ENCODE measurements around the gene PALD1. TPM values are rescaled to one million over a fixed set of nuclear protein-coding genes. Genes with fewer than 3 reads are reported as not detected.

Gene PALD1
- polyA plus RNA-seq, 2 of the 4 experiments (the other 2 are of a cell fraction), result 3.6 to 5.5 TPM

DNA sequence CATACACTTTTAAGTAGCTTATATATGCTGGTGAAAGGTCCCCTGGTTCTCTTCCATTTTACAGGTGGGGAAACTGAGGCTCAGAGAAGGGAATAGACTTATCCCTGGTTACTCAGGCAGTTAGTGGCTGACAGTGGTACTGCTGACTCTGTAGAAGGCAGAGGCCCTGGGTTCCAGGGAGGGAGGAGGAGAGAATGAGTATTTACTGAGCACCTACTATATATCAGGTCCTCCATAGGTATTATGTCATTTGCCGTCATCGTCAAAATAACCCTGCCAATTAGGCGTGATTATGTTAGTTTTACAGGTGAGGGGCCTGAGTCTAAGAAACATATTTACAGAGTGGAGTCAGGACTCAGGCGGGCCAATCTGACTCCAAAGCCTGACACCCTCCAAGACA is 13.3 kb upstream of the PALD1 start:
- no peak for FAIRE-seq
- ATAC-seq, result no peak
- no peak for TF ChIP-seq PBX3 (IDR thresholded peaks at IDR 0.05)
- TF ChIP-seq ZSCAN20 (CRISPR knock-in tag; IDR thresholded peaks at IDR 0.05), result no peak
- no peak for TF ChIP-seq CBX2 (IDR thresholded peaks at IDR 0.05; ENCODE audit: borderline replicate concordance, low read depth)
- TF ChIP-seq NPAS2 (CRISPR knock-in tag; IDR thresholded peaks at IDR 0.05; ENCODE audit: borderline replicate concordance), result no peak
- TF ChIP-seq ZC3H11A (IDR thresholded peaks at IDR 0.05), result no peak
- no peak for TF ChIP-seq MAFK (IDR thresholded peaks at IDR 0.05; ENCODE audit: partially characterized antibody)
- no peak for TF ChIP-seq CHD4 (IDR thresholded peaks at IDR 0.05; ENCODE audit: borderline replicate concordance)
- no peak for TF ChIP-seq NFE2L2 (conservative IDR thresholded peaks at IDR 0.05; ENCODE audit: low read length)
- TF ChIP-seq E2F6 (IDR thresholded peaks at IDR 0.05; ENCODE audit: borderline replicate concordance, low read depth), result no peak
- TF ChIP-seq FOSL2 (IDR thresholded peaks at IDR 0.05), result no peak
- TF ChIP-seq FOSL2 (CRISPR knock-in tag; IDR thresholded peaks at IDR 0.05), result no peak
- no peaks in the 10 kb centered on the region for H3K9me3 ChIP-seq
- H3K27ac ChIP-seq, result no peak overlapping the region
- POLR2A ChIA-PET, result no interaction called here
- CTCF ChIA-PET, result interaction anchor here (2.5 to 19.9 kb wide), 3 partner anchors 16 to 84 kb away, joined by 13 to 376 read pairs (median 86); no protein-coding TSS in a partner anchor
- no peak overlapping the region for H3K4me3 ChIP-seq
- DNase-seq (ENCODE audit: low read depth in 1 of 2, low spot score in 1 of 2), result no peak
- H3K4me1 ChIP-seq, result peaks cover 5% of the 10 kb centered on the region
- H3K4me2 ChIP-seq, result no peak overlapping the region
- 87% methylated on average over 4 of the region's 4 CpGs for WGBS (ENCODE audit: missing lambda C conversion rate)

GRCh38 chr10:70465832-70466231 is 12.7 kb upstream of the PALD1 start:
- no peak for FAIRE-seq
- ATAC-seq, result no peak
- no peak for TF ChIP-seq POLR2A (IDR thresholded peaks at IDR 0.05; ENCODE audit: low read length)
- no peak for TF ChIP-seq NFE2L2 (conservative IDR thresholded peaks at IDR 0.05; ENCODE audit: low read length)
- no peak for TF ChIP-seq RARB (CRISPR knock-in tag; IDR thresholded peaks at IDR 0.05)
- TF ChIP-seq REST (IDR thresholded peaks at IDR 0.05), result no peak
- no peak for TF ChIP-seq ESRRA (IDR thresholded peaks at IDR 0.05; ENCODE audit: borderline replicate concordance, low read length)
- no peak for TF ChIP-seq SMC3 (IDR thresholded peaks at IDR 0.05)
- TF ChIP-seq RFX5 (IDR thresholded peaks at IDR 0.05), result no peak
- TF ChIP-seq RNF2 (IDR thresholded peaks at IDR 0.05; ENCODE audit: borderline replicate concordance, low read depth), result no peak
- TF ChIP-seq MAZ (IDR thresholded peaks at IDR 0.05; ENCODE audit: borderline replicate concordance, low read depth, low read length), result no peak
- TF ChIP-seq, protein P1, sequence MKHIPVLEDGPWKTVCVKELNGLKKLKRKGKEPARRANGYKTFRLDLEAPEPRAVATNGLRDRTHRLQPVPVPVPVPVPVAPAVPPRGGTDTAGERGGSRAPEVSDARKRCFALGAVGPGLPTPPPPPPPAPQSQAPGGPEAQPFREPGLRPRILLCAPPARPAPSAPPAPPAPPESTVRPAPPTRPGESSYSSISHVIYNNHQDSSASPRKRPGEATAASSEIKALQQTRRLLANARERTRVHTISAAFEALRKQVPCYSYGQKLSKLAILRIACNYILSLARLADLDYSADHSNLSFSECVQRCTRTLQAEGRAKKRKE (CRISPR knock-in tag; IDR thresholded peaks at IDR 0.05; ENCODE audit: low read depth), result no peak
- TF ChIP-seq POLR2AphosphoS2 (conservative IDR thresholded peaks at IDR 0.05; ENCODE audit: low read length), result no peak
- no peak for TF ChIP-seq KDM1A (IDR thresholded peaks at IDR 0.05; ENCODE audit: low read depth)
- Histone ChIP-seq H3K9me3 (no peaks in the 10 kb centered on the region), H3K4me3 (no peak overlapping the region), H3K4me1 (peaks cover 5% of the 10 kb centered on the region), H3K27ac (no peak overlapping the region), H3K4me2 (no peak overlapping the region)
- 54% methylated on average over 2 of the region's 2 CpGs for WGBS (ENCODE audit: missing lambda C conversion rate)
- no peak for DNase-seq (ENCODE audit: low read depth in 1 of 2, low spot score in 1 of 2)
- ChIA-PET CTCF (interaction anchor here (1.2 to 19.9 kb wide), 4 partner anchors 16 to 294 kb away, joined by 5 to 376 read pairs (median 50); no protein-coding TSS in a partner anchor), POLR2A (no interaction called here)

Data from A549 (cell line).